Astrocyte (in vitro differentiated cells and primary cell): ENCODE measurements around the gene PTPRT. TPM values are rescaled to one million over a fixed set of nuclear protein-coding genes. Genes with fewer than 3 reads are reported as not detected.

Source experiments
- DNase-seq: peaks from one replicate; pipeline ENCODE4 v3.0.0-alpha.2; 2010; ENCODE audit warnings: low read depth
- FAIRE-seq: peaks from 2 replicates; lab custom pipeline; 2011; peaks lifted over from hg19 to GRCh38; lab: Jason Lieb, UNC
- H2AFZ ChIP-seq: 2 replicates; pipeline ENCODE4 v1.6.0; 2012; ENCODE audit warnings: low read depth, low read length, inconsistent platforms
- H3K27ac ChIP-seq: 2 replicates; pipeline ENCODE4 v1.5.1; 2011; ENCODE audit warnings: low read depth, low read length, inconsistent platforms
- H3K27me3 ChIP-seq: 2 replicates; pipeline ENCODE4 v1.6.0; 2011; ENCODE audit warnings: low read length, inconsistent platforms; ENCODE audit not compliant: insufficient read depth
- H3K36me3 ChIP-seq: 2 replicates; pipeline ENCODE4 v1.5.1; 2011; ENCODE audit warnings: low read length, inconsistent platforms; ENCODE audit not compliant: insufficient read depth
- H3K4me1 ChIP-seq: 2 replicates; pipeline ENCODE4 v1.5.1; 2011; ENCODE audit warnings: low read length, inconsistent platforms; ENCODE audit not compliant: insufficient read depth
- H3K4me2 ChIP-seq: 2 replicates; pipeline ENCODE4 v1.6.0; 2012; ENCODE audit warnings: low read length, inconsistent platforms
- H3K4me3 ChIP-seq: 2 replicates; pipeline ENCODE4 v1.5.1; 2011; ENCODE audit warnings: low read depth, mild to moderate bottlenecking, low read length, inconsistent platforms; ENCODE audit not compliant: insufficient read depth
- H3K79me2 ChIP-seq: 2 replicates; pipeline ENCODE4 v1.6.0; 2012; ENCODE audit warnings: mild to moderate bottlenecking, low read length, inconsistent platforms; ENCODE audit not compliant: insufficient read depth
- H3K9ac ChIP-seq: 2 replicates; pipeline ENCODE4 v1.6.0; 2012; ENCODE audit warnings: mild to moderate bottlenecking, low read length, inconsistent platforms
- H3K9me3 ChIP-seq: 2 replicates; pipeline ENCODE4 v1.5.1; 2012; ENCODE audit warnings: low read depth, mild to moderate bottlenecking, low read length, inconsistent platforms; ENCODE audit not compliant: insufficient read depth
- H4K20me1 ChIP-seq: 2 replicates; pipeline ENCODE4 v1.6.0; 2012; ENCODE audit warnings: low read length, inconsistent platforms; ENCODE audit not compliant: insufficient read depth
- H3K27ac Mint-ChIP-seq: one replicate; pipeline ENCODE4 v1.8.0; 2021; ENCODE audit warnings: mild to moderate bottlenecking, mixed read lengths; ENCODE audit not compliant: unreplicated experiment
- H3K27me3 Mint-ChIP-seq: one replicate; pipeline ENCODE4 v1.8.0; 2021; ENCODE audit warnings: low read depth, mixed read lengths; ENCODE audit not compliant: unreplicated experiment
- H3K36me3 Mint-ChIP-seq: one replicate; pipeline ENCODE4 v1.8.0; 2021; ENCODE audit warnings: low read depth, mixed read lengths; ENCODE audit not compliant: unreplicated experiment
- H3K4me1 Mint-ChIP-seq: one replicate; pipeline ENCODE4 v1.8.0; 2021; ENCODE audit warnings: low read depth, mixed read lengths; ENCODE audit not compliant: unreplicated experiment
- H3K4me3 Mint-ChIP-seq: one replicate; pipeline ENCODE4 v1.8.0; 2021; ENCODE audit warnings: mild to moderate bottlenecking, moderate library complexity, mixed read lengths; ENCODE audit not compliant: unreplicated experiment
- H3K9me3 Mint-ChIP-seq: one replicate; pipeline ENCODE4 v1.8.0; 2021; ENCODE audit warnings: mild to moderate bottlenecking, mixed read lengths; ENCODE audit not compliant: unreplicated experiment
- EZH2 ChIP-seq: IDR thresholded peaks from 2 replicates; pipeline ENCODE4 v1.6.1; 2012; ENCODE audit warnings: mild to moderate bottlenecking, low read length, inconsistent platforms; ENCODE audit not compliant: insufficient read depth
- total RNA-seq: library from RNA; stranded (reverse); gene quantifications from 2 replicates; pipeline ENCODE4 v1.2.1, GENCODE V29; 2021
- TF ChIP-seq, protein P1 (sequence below): IDR thresholded peaks from 2 replicates; pipeline ENCODE4 v1.5.1; 2011; ENCODE audit warnings: low read depth, mild to moderate bottlenecking, inconsistent platforms, low read length, moderate library complexity; ENCODE audit not compliant: insufficient read depth

The PTPRT gene
- total RNA-seq, 1 donor from 2014 or later: 0.25 TPM

DNA sequence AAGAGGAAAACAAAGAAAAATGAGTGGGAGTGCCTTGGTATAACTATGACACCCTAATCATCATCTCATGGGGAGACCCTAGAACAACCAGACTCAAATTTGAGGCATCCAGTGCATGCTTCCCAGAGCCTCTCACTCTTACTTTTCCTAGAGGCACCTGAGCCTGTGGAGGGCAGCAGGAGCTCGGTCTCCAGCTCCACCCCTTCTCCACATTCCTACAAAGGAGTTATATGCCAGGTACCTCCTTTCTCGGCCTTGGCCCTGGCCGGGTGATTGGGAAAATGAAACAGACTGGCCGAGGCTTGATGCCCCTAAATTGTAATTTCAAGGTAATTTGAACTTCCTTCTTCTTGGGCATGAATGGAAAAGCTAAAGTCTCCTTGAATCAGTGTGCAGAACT is 810.3 kb downstream of the PTPRT start:
- no peaks in the 10 kb centered on the region for H3K36me3 ChIP-seq
- H3K4me1 ChIP-seq: no peaks in the 10 kb centered on the region
- TF ChIP-seq EZH2: no peak
- TF ChIP-seq, protein P1, sequence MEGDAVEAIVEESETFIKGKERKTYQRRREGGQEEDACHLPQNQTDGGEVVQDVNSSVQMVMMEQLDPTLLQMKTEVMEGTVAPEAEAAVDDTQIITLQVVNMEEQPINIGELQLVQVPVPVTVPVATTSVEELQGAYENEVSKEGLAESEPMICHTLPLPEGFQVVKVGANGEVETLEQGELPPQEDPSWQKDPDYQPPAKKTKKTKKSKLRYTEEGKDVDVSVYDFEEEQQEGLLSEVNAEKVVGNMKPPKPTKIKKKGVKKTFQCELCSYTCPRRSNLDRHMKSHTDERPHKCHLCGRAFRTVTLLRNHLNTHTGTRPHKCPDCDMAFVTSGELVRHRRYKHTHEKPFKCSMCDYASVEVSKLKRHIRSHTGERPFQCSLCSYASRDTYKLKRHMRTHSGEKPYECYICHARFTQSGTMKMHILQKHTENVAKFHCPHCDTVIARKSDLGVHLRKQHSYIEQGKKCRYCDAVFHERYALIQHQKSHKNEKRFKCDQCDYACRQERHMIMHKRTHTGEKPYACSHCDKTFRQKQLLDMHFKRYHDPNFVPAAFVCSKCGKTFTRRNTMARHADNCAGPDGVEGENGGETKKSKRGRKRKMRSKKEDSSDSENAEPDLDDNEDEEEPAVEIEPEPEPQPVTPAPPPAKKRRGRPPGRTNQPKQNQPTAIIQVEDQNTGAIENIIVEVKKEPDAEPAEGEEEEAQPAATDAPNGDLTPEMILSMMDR: no peak
- peaks cover 4% of the 10 kb centered on the region for H3K9me3 Mint-ChIP-seq
- no peaks in the 10 kb centered on the region for H3K79me2 ChIP-seq
- no peak for DNase-seq
- no peaks in the 10 kb centered on the region for H4K20me1 ChIP-seq
- H3K9ac ChIP-seq: no peak overlapping the region
- peaks cover 3% of the 10 kb centered on the region for H3K9me3 ChIP-seq
- H3K4me2 ChIP-seq: no peak overlapping the region
- H3K27ac Mint-ChIP-seq: no peak overlapping the region
- no peak for FAIRE-seq
- no peak overlapping the region for H3K4me3 Mint-ChIP-seq
- H3K27me3 Mint-ChIP-seq: no peaks in the 10 kb centered on the region
- no peak overlapping the region for H2AFZ ChIP-seq
- H3K4me3 ChIP-seq: no peak overlapping the region
- no peaks in the 10 kb centered on the region for H3K27me3 ChIP-seq
- H3K4me1 Mint-ChIP-seq: no peaks in the 10 kb centered on the region
- H3K27ac ChIP-seq: no peak overlapping the region
- H3K36me3 Mint-ChIP-seq: no peaks in the 10 kb centered on the region

DNA sequence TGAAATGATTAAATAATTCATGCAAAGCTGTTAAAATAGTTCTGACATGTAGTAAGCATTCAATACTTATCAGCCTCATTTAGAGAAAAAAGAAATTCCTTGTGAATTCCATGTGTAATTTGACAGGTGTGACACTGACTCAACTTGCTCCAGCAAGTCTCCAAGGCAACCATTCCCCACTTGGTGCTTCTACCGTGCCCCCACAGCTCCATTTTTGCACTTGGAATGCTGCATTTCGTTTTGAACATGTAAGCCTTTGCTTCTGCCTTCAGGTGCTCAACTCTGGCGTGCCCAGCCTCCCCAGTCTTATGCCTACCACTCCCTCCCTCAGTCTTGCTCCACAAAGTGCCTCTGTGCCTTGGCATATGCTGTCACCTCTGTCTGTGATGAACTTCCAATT is 810.9 kb downstream of the PTPRT start:
- no peak overlapping the region for H3K27ac ChIP-seq
- H3K79me2 ChIP-seq: no peaks in the 10 kb centered on the region
- H3K4me1 ChIP-seq: no peaks in the 10 kb centered on the region
- DNase-seq (no peak), FAIRE-seq (no peak)
- Mint-ChIP-seq H3K36me3 (no peaks in the 10 kb centered on the region), H3K4me3 (no peak overlapping the region), H3K27me3 (no peaks in the 10 kb centered on the region), H3K27ac (no peak overlapping the region), H3K4me1 (no peaks in the 10 kb centered on the region), H3K9me3 (peaks cover 4% of the 10 kb centered on the region)
- no peak overlapping the region for H3K9ac ChIP-seq
- no peak overlapping the region for H2AFZ ChIP-seq
- no peaks in the 10 kb centered on the region for H4K20me1 ChIP-seq
- H3K9me3 ChIP-seq: peaks cover 5% of the 10 kb centered on the region
- no peak overlapping the region for H3K4me2 ChIP-seq
- no peak overlapping the region for H3K4me3 ChIP-seq
- H3K27me3 ChIP-seq: no peaks in the 10 kb centered on the region
- TF ChIP-seq, protein P1: no peak
- no peak for TF ChIP-seq EZH2
- H3K36me3 ChIP-seq: no peaks in the 10 kb centered on the region

DNA sequence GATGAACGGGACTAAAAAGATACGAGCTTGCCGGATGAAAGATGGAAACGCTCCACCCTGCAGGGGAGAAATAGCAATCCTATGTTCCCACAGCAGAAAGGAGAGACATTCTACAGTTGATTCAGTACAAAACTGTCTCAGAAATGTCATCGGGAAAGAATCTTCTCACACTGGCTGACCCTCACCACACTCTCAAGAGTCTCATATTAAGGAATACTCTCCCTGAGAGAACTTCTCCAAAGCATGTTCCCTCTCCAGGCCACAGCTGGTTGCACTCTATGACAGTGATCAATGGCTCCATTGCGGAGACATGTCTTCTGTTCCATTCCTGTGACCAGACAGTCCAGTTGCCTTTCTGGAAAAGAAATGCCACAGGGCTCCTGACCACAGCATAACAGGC is 813.6 kb downstream of the PTPRT start:
- H3K4me3 ChIP-seq: no peak overlapping the region
- H4K20me1 ChIP-seq: no peaks in the 10 kb centered on the region
- Mint-ChIP-seq H3K36me3 (no peaks in the 10 kb centered on the region), H3K27ac (no peak overlapping the region), H3K4me3 (no peak overlapping the region), H3K27me3 (no peaks in the 10 kb centered on the region), H3K4me1 (no peaks in the 10 kb centered on the region), H3K9me3 (no peaks in the 10 kb centered on the region)
- no peak for FAIRE-seq
- no peak overlapping the region for H2AFZ ChIP-seq
- H3K9ac ChIP-seq: no peak overlapping the region
- H3K27ac ChIP-seq: no peak overlapping the region
- TF ChIP-seq, protein P1: no peak
- no peak for TF ChIP-seq EZH2
- peaks cover 5% of the 10 kb centered on the region for H3K9me3 ChIP-seq
- DNase-seq: no peak
- no peaks in the 10 kb centered on the region for H3K36me3 ChIP-seq
- H3K79me2 ChIP-seq: no peaks in the 10 kb centered on the region
- no peaks in the 10 kb centered on the region for H3K27me3 ChIP-seq
- no peak overlapping the region for H3K4me2 ChIP-seq
- H3K4me1 ChIP-seq: no peaks in the 10 kb centered on the region
